ENCODE measurements around the gene CDC42SE2.

CDC42SE2 gene

GRCh38 chr5:131430794-131431193 is 166.9 kb downstream of the CDC42SE2 start:
- TF ChIP-seq EZH2phosphoT487 (conservative IDR thresholded peaks at IDR 0.05; ENCODE audit: low read length) = no peak
- TF ChIP-seq CTCF (IDR thresholded peaks at IDR 0.05; ENCODE audit: insufficient read depth, low read length, poor library complexity, severe bottlenecking) = no peak
- H3K9ac ChIP-seq (ENCODE audit: low read length) = no peak overlapping the region
- H3K79me2 ChIP-seq (ENCODE audit: insufficient read depth, low read length) = no peaks in the 10 kb centered on the region; the same call in 1 of the 2 replicates
- H3K27me3 ChIP-seq (ENCODE audit: low read length) = no peaks in the 10 kb centered on the region
- H3K4me2 ChIP-seq (ENCODE audit: low read depth, low read length, poor library complexity, severe bottlenecking) = no peak overlapping the region
- H3F3A ChIP-seq (ENCODE audit: insufficient read depth) = no peaks in the 10 kb centered on the region
- H3K36me3 ChIP-seq (ENCODE audit: low read length) = peaks cover 42% of the 10 kb centered on the region
- H3K9me2 ChIP-seq (replicated peaks; ENCODE audit: insufficient read depth, low read length) = no peaks in the 10 kb centered on the region
- H4K20me1 ChIP-seq (ENCODE audit: low read depth, low read length) = 0 out of 2 replicates have a peak, but pooled peaks cover 3% of the 10 kb centered on the region
- no peak overlapping the region for H3K27ac ChIP-seq (ENCODE audit: low read depth, low read length)
- H2AFZ ChIP-seq (ENCODE audit: low read depth, low read length, severe bottlenecking) = no peak overlapping the region
- no peaks in the 10 kb centered on the region for H3K9me3 ChIP-seq (ENCODE audit: insufficient read depth, low read length)
- no peak overlapping the region for H3K4me3 ChIP-seq (ENCODE audit: insufficient read depth, low read length, poor library complexity, severe bottlenecking)

- Histone ChIP-seq H3K4me3 (ENCODE audit: insufficient read depth, low read length, poor library complexity, severe bottlenecking) (no peak overlapping the region), H2AFZ (ENCODE audit: low read depth, low read length, severe bottlenecking) (no peak overlapping the region), H3K9me2 (replicated peaks; ENCODE audit: insufficient read depth, low read length) (no peaks in the 10 kb centered on the region), H3F3A (ENCODE audit: insufficient read depth) (no peaks in the 10 kb centered on the region), H3K9me3 (ENCODE audit: insufficient read depth, low read length) (no peaks in the 10 kb centered on the region), H3K9ac (ENCODE audit: low read length) (no peak overlapping the region), H3K79me2 (ENCODE audit: insufficient read depth, low read length) (no peaks in the 10 kb centered on the region; the same call in 1 of the 2 replicates), H3K36me3 (ENCODE audit: low read length) (peaks cover 43% of the 10 kb centered on the region), H4K20me1 (ENCODE audit: low read depth, low read length) (0 out of 2 replicates have a peak, but pooled peaks cover 6% of the 10 kb centered on the region), H3K27me3 (ENCODE audit: low read length) (no peaks in the 10 kb centered on the region), H3K27ac (ENCODE audit: low read depth, low read length) (no peak overlapping the region), H3K4me2 (ENCODE audit: low read depth, low read length, poor library complexity, severe bottlenecking) (no peak overlapping the region)
- TF ChIP-seq CTCF (IDR thresholded peaks at IDR 0.05; ENCODE audit: insufficient read depth, low read length, poor library complexity, severe bottlenecking) (no peak), EZH2phosphoT487 (conservative IDR thresholded peaks at IDR 0.05; ENCODE audit: low read length) (no peak)
Measured at GRCh38 chr5:131431794-131432193, 167.9 kb downstream of the CDC42SE2 start.

GRCh38 chr5:131433109-131433508 is 169.3 kb downstream of the CDC42SE2 start:
- Histone ChIP-seq H3K27me3 (ENCODE audit: low read length) (no peaks in the 10 kb centered on the region), H3K27ac (ENCODE audit: low read depth, low read length) (no peak overlapping the region), H3K9me2 (replicated peaks; ENCODE audit: insufficient read depth, low read length) (no peaks in the 10 kb centered on the region), H3K9ac (ENCODE audit: low read length) (no peak overlapping the region), H3F3A (ENCODE audit: insufficient read depth) (no peaks in the 10 kb centered on the region), H2AFZ (ENCODE audit: low read depth, low read length, severe bottlenecking) (no peak overlapping the region), H3K4me2 (ENCODE audit: low read depth, low read length, poor library complexity, severe bottlenecking) (no peak overlapping the region), H3K4me3 (ENCODE audit: insufficient read depth, low read length, poor library complexity, severe bottlenecking) (no peak overlapping the region), H3K79me2 (ENCODE audit: insufficient read depth, low read length) (no peaks in the 10 kb centered on the region; the same call in 1 of the 2 replicates), H3K36me3 (ENCODE audit: low read length) (peaks cover 45% of the 10 kb centered on the region), H3K9me3 (ENCODE audit: insufficient read depth, low read length) (no peaks in the 10 kb centered on the region), H4K20me1 (ENCODE audit: low read depth, low read length) (0 out of 2 replicates have a peak, but pooled peaks cover 6% of the 10 kb centered on the region)
- TF ChIP-seq CTCF (IDR thresholded peaks at IDR 0.05; ENCODE audit: insufficient read depth, low read length, poor library complexity, severe bottlenecking) = no peak
- TF ChIP-seq EZH2phosphoT487 (conservative IDR thresholded peaks at IDR 0.05; ENCODE audit: low read length) = no peak
